Measurements from ENCODE around the gene CCDC40. TPM values are rescaled to one million over a fixed set of nuclear protein-coding genes. Genes with fewer than 3 reads are reported as not detected.

The CCDC40 gene
- total RNA-seq, 1 donor: 8.3 TPM

GRCh38 chr17:80068301-80069222, 32.1 kb downstream of the CCDC40 start:
- Histone ChIP-seq H3K36me3 (ENCODE audit: insufficient read depth, low read length) (no peaks in the 10 kb centered on the region), H3K4me2 (ENCODE audit: insufficient read depth, low read length) (peak overlapping the region; percentile 39), H3K27ac (ENCODE audit: low read depth, low read length) (peak overlapping the region; percentile 8), H2AFZ (ENCODE audit: low read length) (no peak overlapping the region), H3K4me1 (ENCODE audit: insufficient read depth, low read length) (peaks cover 15% of the 10 kb centered on the region), H3K4me3 (ENCODE audit: insufficient read depth, low read length) (no peak overlapping the region), H4K20me1 (ENCODE audit: insufficient read depth, low read length) (no peaks in the 10 kb centered on the region), H3K79me2 (ENCODE audit: insufficient read depth, low read length) (no peaks in the 10 kb centered on the region), H3K9me3 (ENCODE audit: low read depth, low read length) (no peaks in the 10 kb centered on the region), H3K27me3 (ENCODE audit: insufficient read depth, low read length) (no peaks in the 10 kb centered on the region)
- TF ChIP-seq, protein P1, sequence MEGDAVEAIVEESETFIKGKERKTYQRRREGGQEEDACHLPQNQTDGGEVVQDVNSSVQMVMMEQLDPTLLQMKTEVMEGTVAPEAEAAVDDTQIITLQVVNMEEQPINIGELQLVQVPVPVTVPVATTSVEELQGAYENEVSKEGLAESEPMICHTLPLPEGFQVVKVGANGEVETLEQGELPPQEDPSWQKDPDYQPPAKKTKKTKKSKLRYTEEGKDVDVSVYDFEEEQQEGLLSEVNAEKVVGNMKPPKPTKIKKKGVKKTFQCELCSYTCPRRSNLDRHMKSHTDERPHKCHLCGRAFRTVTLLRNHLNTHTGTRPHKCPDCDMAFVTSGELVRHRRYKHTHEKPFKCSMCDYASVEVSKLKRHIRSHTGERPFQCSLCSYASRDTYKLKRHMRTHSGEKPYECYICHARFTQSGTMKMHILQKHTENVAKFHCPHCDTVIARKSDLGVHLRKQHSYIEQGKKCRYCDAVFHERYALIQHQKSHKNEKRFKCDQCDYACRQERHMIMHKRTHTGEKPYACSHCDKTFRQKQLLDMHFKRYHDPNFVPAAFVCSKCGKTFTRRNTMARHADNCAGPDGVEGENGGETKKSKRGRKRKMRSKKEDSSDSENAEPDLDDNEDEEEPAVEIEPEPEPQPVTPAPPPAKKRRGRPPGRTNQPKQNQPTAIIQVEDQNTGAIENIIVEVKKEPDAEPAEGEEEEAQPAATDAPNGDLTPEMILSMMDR (IDR thresholded peaks at IDR 0.05; ENCODE audit: extremely low read depth, low read depth, low read length): no peak
- DNase-seq (ENCODE audit: insufficient read length, low spot score, missing footprints): peak; percentile 83

DNA sequence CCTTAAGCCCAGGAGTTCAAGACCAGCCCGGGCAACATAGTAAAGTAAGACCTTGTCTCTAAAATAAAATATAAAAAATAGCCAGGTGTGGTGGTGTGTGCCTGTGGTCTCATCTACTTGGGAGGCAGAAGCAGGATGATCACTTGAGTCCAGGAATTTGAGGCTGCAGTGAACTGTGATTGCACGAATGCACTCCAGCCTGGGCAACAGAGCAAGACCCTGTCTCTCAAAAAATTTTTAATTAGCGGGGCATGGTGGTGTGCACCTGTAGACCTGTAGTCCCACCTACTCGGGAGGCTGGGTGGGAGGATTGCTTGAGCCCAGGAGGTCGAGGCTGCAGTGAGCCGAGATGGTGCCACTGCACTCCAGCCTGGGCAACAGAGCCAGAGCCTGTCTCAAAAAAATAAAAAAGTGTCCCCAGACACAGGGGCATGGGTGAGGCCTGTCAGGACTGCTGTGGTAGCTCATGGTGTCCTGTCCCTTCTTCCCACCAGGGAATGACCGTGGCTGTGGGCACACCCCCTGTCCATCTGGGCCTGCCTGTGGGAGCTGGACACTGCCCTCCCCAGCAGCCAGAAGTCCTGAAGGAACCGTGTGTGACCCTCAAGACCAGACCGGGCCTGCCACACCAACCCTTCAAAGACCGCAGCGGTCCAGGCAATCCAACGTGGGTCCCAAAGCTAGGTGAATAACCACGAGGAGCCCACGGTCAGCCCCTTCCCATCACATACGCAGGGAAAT, 34.1 kb downstream of the CCDC40 start:
- H3K27me3 ChIP-seq (ENCODE audit: insufficient read depth, low read length): no peaks in the 10 kb centered on the region
- H3K36me3 ChIP-seq (ENCODE audit: insufficient read depth, low read length): no peaks in the 10 kb centered on the region
- H4K20me1 ChIP-seq (ENCODE audit: insufficient read depth, low read length): no peaks in the 10 kb centered on the region
- peak; percentile 88 for DNase-seq (ENCODE audit: insufficient read length, low spot score, missing footprints)
- H3K27ac ChIP-seq (ENCODE audit: low read depth, low read length): peak overlapping the region; percentile 82
- H3K9me3 ChIP-seq (ENCODE audit: low read depth, low read length): no peaks in the 10 kb centered on the region
- H3K79me2 ChIP-seq (ENCODE audit: insufficient read depth, low read length): no peaks in the 10 kb centered on the region
- peak overlapping the region; percentile 99 for H3K4me2 ChIP-seq (ENCODE audit: insufficient read depth, low read length)
- TF ChIP-seq, protein P1 (IDR thresholded peaks at IDR 0.05; ENCODE audit: extremely low read depth, low read depth, low read length): no peak
- H3K4me3 ChIP-seq (ENCODE audit: insufficient read depth, low read length): peak overlapping the region; percentile 77
- peaks cover 15% of the 10 kb centered on the region for H3K4me1 ChIP-seq (ENCODE audit: insufficient read depth, low read length)
- peak overlapping the region; percentile 99 for H2AFZ ChIP-seq (ENCODE audit: low read length)

- peak; percentile 92 for DNase-seq (ENCODE audit: insufficient read length, low spot score, missing footprints)
- peak overlapping the region; percentile 99 for H2AFZ ChIP-seq (ENCODE audit: low read length)
- no peaks in the 10 kb centered on the region for H3K27me3 ChIP-seq (ENCODE audit: insufficient read depth, low read length)
- H3K4me2 ChIP-seq (ENCODE audit: insufficient read depth, low read length): peak overlapping the region; percentile 99
- H3K79me2 ChIP-seq (ENCODE audit: insufficient read depth, low read length): no peaks in the 10 kb centered on the region
- peak overlapping the region; percentile 77 for H3K4me3 ChIP-seq (ENCODE audit: insufficient read depth, low read length)
- no peaks in the 10 kb centered on the region for H4K20me1 ChIP-seq (ENCODE audit: insufficient read depth, low read length)
- H3K4me1 ChIP-seq (ENCODE audit: insufficient read depth, low read length): peaks cover 15% of the 10 kb centered on the region
- peak overlapping the region; percentile 82 for H3K27ac ChIP-seq (ENCODE audit: low read depth, low read length)
- H3K9me3 ChIP-seq (ENCODE audit: low read depth, low read length): no peaks in the 10 kb centered on the region
- TF ChIP-seq, protein P1 (IDR thresholded peaks at IDR 0.05; ENCODE audit: extremely low read depth, low read depth, low read length): no peak
- no peaks in the 10 kb centered on the region for H3K36me3 ChIP-seq (ENCODE audit: insufficient read depth, low read length)
Measured at GRCh38 chr17:80071116-80071841, 34.8 kb downstream of the CCDC40 start.
